ENCODE data around the gene THSD7A.

Gene THSD7A

GRCh38 chr7:11376529-11376928 is 455.5 kb downstream of the THSD7A start:
- no peak for DNase-seq

GRCh38 chr7:11374629-11375028 is 457.4 kb downstream of the THSD7A start:
- DNase-seq: no peak

GRCh38 chr7:11373546-11374142 is 458.4 kb downstream of the THSD7A start:
- DNase-seq: no peak

GRCh38 chr7:11369696-11370095 is 462.3 kb downstream of the THSD7A start:
- no peak for DNase-seq

- DNase-seq: no peak
Measured at GRCh38 chr7:11366118-11366517, 465.9 kb downstream of the THSD7A start.

- DNase-seq: no peak
Measured at GRCh38 chr7:11358637-11359036, 473.4 kb downstream of the THSD7A start.

- no peak for DNase-seq
Measured at GRCh38 chr7:11355399-11356005, 476.5 kb downstream of the THSD7A start.

- no peak for DNase-seq
Measured at GRCh38 chr7:11346302-11346701, 485.7 kb downstream of the THSD7A start.

- no peak for DNase-seq
Measured at GRCh38 chr7:11345621-11346020, 486.4 kb downstream of the THSD7A start.

- no peak for DNase-seq
Measured at GRCh38 chr7:11343818-11344413, 488.1 kb downstream of the THSD7A start.

- DNase-seq: no peak
Measured at GRCh38 chr7:11343136-11343535, 488.9 kb downstream of the THSD7A start.

GRCh38 chr7:11341285-11341944 is 490.6 kb downstream of the THSD7A start:
- DNase-seq: no peak

GRCh38 chr7:11336432-11336831 is 495.6 kb downstream of the THSD7A start:
- no peak for DNase-seq

GRCh38 chr7:11335947-11336346 is 496.1 kb downstream of the THSD7A start:
- no peak for DNase-seq

- no peak for DNase-seq
Measured at GRCh38 chr7:11332865-11333228, 499.2 kb downstream of the THSD7A start.

GRCh38 chr7:11332186-11332864 is 499.7 kb downstream of the THSD7A start:
- no peak for DNase-seq

GRCh38 chr7:11331128-11332102 is 500.6 kb downstream of the THSD7A start:
- no peak for DNase-seq

GRCh38 chr7:11330717-11331116 is 501.3 kb downstream of the THSD7A start:
- no peak for DNase-seq

GRCh38 chr7:11330208-11330607 is 501.8 kb downstream of the THSD7A start:
- no peak for DNase-seq

GRCh38 chr7:11329626-11330025 is 502.4 kb downstream of the THSD7A start:
- no peak for DNase-seq

- no peak for DNase-seq
Measured at GRCh38 chr7:11328309-11328708, 503.7 kb downstream of the THSD7A start.

GRCh38 chr7:11327633-11328032 is 504.4 kb downstream of the THSD7A start:
- no peak for DNase-seq
